ENCODE measurements around the gene PACSIN1.

Gene PACSIN1

DNA sequence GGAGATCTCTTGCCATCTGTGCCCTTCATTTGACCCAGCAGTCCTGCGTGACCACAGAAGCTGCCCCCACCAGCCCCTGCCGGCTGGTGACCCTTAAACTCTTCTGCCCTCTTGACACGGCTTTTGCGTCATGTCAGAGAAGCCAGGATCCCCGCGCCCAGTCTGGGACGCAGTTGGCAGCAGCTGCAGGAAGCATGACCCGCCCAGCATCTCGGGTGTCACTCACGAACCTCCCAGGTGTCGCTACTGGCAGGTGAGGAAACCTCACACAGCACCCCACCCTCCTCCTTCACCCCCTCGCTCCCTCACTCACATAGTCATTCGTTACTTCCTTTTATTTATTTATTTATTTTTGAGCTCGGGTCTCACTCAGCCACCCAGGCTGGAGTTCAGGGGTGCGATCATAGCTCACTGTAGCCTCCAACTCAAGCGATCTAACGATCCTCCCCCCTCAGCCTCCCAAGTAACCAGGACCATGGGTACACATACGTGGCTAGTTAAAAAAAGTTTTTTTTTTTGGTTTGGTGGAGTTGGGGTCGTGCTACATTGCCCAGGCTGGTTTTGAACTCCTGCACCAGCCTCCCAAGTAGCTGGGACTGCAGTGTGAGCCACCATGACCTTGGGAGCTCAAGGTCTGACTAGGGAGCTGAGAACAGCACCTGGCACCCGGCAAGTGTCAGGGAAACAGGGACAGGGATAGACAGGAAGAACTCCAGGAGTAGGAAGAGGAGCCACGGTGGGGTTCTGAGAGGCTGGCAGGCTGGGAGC, 104.4 kb downstream of the PACSIN1 start:
- Mint-ChIP-seq H3K27me3 (no peaks in the 10 kb centered on the region), H3K36me3 (ENCODE audit: low read depth) (no peaks in the 10 kb centered on the region), H3K9me3 (no peaks in the 10 kb centered on the region), H3K4me1 (ENCODE audit: low read depth) (no peaks in the 10 kb centered on the region), H3K4me3 (no peak overlapping the region), H3K27ac (peak overlapping the region; percentile 12)

- no peaks in the 10 kb centered on the region for H3K36me3 Mint-ChIP-seq (ENCODE audit: low read depth)
- no peaks in the 10 kb centered on the region for H3K9me3 Mint-ChIP-seq
Observed at GRCh38 chr6:34571388-34571787, 105.5 kb downstream of the PACSIN1 start.

GRCh38 chr6:34572021-34572420, 106.1 kb downstream of the PACSIN1 start:
- no peaks in the 10 kb centered on the region for H3K4me1 Mint-ChIP-seq (ENCODE audit: low read depth)

More at GRCh38 chr6:34571388-34571787, 105.5 kb downstream of the PACSIN1 start:
- Mint-ChIP-seq H3K27me3 (no peaks in the 10 kb centered on the region), H3K4me1 (ENCODE audit: low read depth) (no peaks in the 10 kb centered on the region), H3K4me3 (no peak overlapping the region), H3K27ac (no peak overlapping the region)

GRCh38 chr6:34572585-34572984, 106.7 kb downstream of the PACSIN1 start:
- H3K4me3 Mint-ChIP-seq = no peak overlapping the region
- no peaks in the 10 kb centered on the region for H3K27me3 Mint-ChIP-seq
- no peak overlapping the region for H3K27ac Mint-ChIP-seq
- no peaks in the 10 kb centered on the region for H3K9me3 Mint-ChIP-seq
- H3K4me1 Mint-ChIP-seq (ENCODE audit: low read depth) = no peaks in the 10 kb centered on the region
- no peaks in the 10 kb centered on the region for H3K36me3 Mint-ChIP-seq (ENCODE audit: low read depth)

More at GRCh38 chr6:34572021-34572420, 106.1 kb downstream of the PACSIN1 start:
- H3K4me3 Mint-ChIP-seq = no peak overlapping the region
- no peaks in the 10 kb centered on the region for H3K9me3 Mint-ChIP-seq
- no peaks in the 10 kb centered on the region for H3K27me3 Mint-ChIP-seq
- H3K36me3 Mint-ChIP-seq (ENCODE audit: low read depth) = no peaks in the 10 kb centered on the region
- H3K27ac Mint-ChIP-seq = no peak overlapping the region

DNA sequence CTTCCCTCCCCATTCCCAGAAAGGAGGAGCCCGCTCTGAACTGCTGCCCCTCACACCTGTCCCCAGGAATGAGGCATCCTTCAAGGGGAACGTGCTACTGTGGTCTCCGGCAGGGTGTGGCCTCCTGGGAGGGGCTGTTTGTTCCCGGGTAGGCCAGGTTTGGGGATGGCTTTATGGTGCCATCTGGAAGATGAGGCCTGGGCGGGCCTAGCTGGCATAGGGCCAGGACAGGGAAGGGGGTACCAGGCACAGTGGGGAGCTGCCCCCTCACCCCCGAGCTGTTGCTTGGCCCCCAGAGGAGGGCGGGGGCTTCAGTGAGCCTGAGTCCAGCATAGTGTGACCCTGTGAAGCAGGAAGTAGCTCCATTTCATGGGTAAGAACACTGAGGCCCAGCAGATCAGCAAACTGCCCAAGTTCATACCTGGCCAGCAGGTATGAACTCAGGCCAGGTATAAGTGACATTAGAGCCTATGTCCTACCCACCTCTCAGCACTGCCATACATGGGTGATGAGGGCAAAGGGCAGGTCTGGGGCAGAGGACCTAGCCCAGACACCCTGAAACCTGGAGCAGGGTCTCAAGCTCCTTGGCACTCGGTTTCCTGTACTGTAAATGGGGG, 107.8 kb downstream of the PACSIN1 start:
- Mint-ChIP-seq H3K27me3 (no peaks in the 10 kb centered on the region), H3K4me1 (ENCODE audit: low read depth) (no peaks in the 10 kb centered on the region), H3K27ac (no peak overlapping the region), H3K9me3 (no peaks in the 10 kb centered on the region), H3K4me3 (no peak overlapping the region), H3K36me3 (ENCODE audit: low read depth) (no peaks in the 10 kb centered on the region)

DNA sequence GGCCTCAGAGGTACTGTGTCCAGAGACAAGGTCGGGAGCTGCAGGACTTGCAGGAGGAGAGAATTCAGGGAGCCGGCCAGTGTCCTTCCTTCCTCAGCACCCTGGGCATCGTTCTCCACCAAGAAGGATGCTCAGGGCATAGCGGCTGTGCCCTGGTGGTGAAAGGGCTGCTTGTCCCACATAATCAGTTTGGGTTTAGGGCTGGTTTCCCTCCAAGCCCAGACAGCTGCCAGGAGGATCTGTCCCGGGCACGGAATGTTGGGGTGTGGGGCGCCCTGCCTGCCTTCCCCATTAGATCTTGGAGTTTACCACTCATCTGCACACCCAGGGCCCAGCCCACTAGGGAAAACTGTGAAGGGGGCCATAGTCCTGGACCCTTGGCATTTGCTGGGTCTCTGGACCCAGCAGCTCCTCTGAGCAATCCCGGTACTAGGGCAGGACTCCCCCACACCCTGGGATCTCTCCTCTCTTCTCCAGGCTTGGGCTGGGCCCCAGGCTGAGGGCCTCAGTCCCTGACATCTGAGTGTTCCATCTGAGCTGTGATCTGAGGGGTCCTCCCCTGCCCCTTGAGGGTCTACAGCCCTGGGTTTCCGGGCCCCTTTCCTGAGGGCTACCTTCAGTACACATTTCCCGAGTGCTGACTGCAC, 108.9 kb downstream of the PACSIN1 start:
- H3K27ac Mint-ChIP-seq = no peak overlapping the region
- H3K36me3 Mint-ChIP-seq (ENCODE audit: low read depth) = no peaks in the 10 kb centered on the region
- no peaks in the 10 kb centered on the region for H3K27me3 Mint-ChIP-seq
- H3K4me3 Mint-ChIP-seq = no peak overlapping the region
- H3K9me3 Mint-ChIP-seq = no peaks in the 10 kb centered on the region
- no peaks in the 10 kb centered on the region for H3K4me1 Mint-ChIP-seq (ENCODE audit: low read depth)

GRCh38 chr6:34575326-34575725, 109.5 kb downstream of the PACSIN1 start:
- H3K4me1 Mint-ChIP-seq (ENCODE audit: low read depth) = no peaks in the 10 kb centered on the region
- no peak overlapping the region for H3K27ac Mint-ChIP-seq
- H3K4me3 Mint-ChIP-seq = no peak overlapping the region
- no peaks in the 10 kb centered on the region for H3K9me3 Mint-ChIP-seq
- no peaks in the 10 kb centered on the region for H3K27me3 Mint-ChIP-seq
- no peaks in the 10 kb centered on the region for H3K36me3 Mint-ChIP-seq (ENCODE audit: low read depth)

GRCh38 chr6:34576286-34576955, 110.5 kb downstream of the PACSIN1 start:
- H3K27me3 Mint-ChIP-seq = no peaks in the 10 kb centered on the region
- no peaks in the 10 kb centered on the region for H3K36me3 Mint-ChIP-seq (ENCODE audit: low read depth)
- no peaks in the 10 kb centered on the region for H3K4me1 Mint-ChIP-seq (ENCODE audit: low read depth)
- no peaks in the 10 kb centered on the region for H3K9me3 Mint-ChIP-seq
- H3K4me3 Mint-ChIP-seq = no peak overlapping the region
- no peak overlapping the region for H3K27ac Mint-ChIP-seq

DNA sequence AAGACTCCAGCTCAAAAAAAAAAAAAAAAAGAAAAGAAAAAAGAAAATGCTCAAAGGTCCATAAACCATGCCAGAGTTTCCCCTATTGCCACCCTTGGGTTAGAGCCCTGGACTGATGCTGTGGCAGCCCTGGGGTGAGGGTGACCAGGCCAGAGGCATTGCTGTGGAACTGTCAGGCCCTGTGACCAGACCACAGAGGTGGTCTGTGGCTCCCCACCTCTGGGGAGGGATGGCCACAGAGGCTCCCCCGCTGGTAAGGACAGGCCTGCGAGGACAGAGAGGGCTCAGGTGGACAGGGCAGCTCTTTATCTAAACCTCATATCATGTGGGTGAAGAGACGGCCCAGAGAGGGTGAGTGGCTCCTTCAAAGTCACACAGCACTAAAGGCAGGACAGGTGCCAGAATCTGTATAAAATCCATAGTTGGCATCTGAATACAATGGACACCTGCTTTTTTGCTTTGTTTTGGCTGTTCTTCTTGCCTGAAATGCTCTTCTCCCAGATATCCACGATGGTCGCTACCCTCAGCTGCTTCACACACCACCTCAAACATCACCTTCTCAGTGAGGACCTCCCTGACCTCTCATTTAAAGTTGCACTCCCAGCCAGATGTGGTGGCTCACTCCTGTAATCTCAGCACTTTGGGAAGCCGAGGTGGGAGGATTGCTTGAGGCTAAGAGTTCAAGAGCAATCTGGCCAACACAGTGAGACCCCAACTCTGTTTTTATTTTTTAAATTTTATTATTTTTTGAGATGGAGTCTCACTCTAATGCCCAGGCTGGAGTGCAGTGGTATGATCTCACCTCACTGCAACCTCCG, 112.8 kb downstream of the PACSIN1 start:
- Mint-ChIP-seq H3K27ac (no peak overlapping the region), H3K9me3 (no peaks in the 10 kb centered on the region), H3K4me3 (no peak overlapping the region), H3K36me3 (ENCODE audit: low read depth) (no peaks in the 10 kb centered on the region), H3K27me3 (no peaks in the 10 kb centered on the region), H3K4me1 (ENCODE audit: low read depth) (no peaks in the 10 kb centered on the region)

GRCh38 chr6:34580707-34581560, 115.1 kb downstream of the PACSIN1 start:
- Mint-ChIP-seq H3K4me3 (no peak overlapping the region), H3K9me3 (no peaks in the 10 kb centered on the region), H3K36me3 (ENCODE audit: low read depth) (no peaks in the 10 kb centered on the region), H3K4me1 (ENCODE audit: low read depth) (peaks cover 5% of the 10 kb centered on the region), H3K27ac (no peak overlapping the region), H3K27me3 (no peaks in the 10 kb centered on the region)

GRCh38 chr6:34581561-34581920, 115.7 kb downstream of the PACSIN1 start:
- H3K36me3 Mint-ChIP-seq (ENCODE audit: low read depth) = no peaks in the 10 kb centered on the region
- no peaks in the 10 kb centered on the region for H3K27me3 Mint-ChIP-seq
- peaks cover 5% of the 10 kb centered on the region for H3K4me1 Mint-ChIP-seq (ENCODE audit: low read depth)
- no peak overlapping the region for H3K4me3 Mint-ChIP-seq
- no peak overlapping the region for H3K27ac Mint-ChIP-seq
- no peaks in the 10 kb centered on the region for H3K9me3 Mint-ChIP-seq

GRCh38 chr6:34583461-34583860, 117.6 kb downstream of the PACSIN1 start:
- no peaks in the 10 kb centered on the region for H3K9me3 Mint-ChIP-seq
- H3K4me1 Mint-ChIP-seq (ENCODE audit: low read depth) = peaks cover 5% of the 10 kb centered on the region
- no peaks in the 10 kb centered on the region for H3K27me3 Mint-ChIP-seq
- no peak overlapping the region for H3K4me3 Mint-ChIP-seq
- no peak overlapping the region for H3K27ac Mint-ChIP-seq
- H3K36me3 Mint-ChIP-seq (ENCODE audit: low read depth) = no peaks in the 10 kb centered on the region

DNA sequence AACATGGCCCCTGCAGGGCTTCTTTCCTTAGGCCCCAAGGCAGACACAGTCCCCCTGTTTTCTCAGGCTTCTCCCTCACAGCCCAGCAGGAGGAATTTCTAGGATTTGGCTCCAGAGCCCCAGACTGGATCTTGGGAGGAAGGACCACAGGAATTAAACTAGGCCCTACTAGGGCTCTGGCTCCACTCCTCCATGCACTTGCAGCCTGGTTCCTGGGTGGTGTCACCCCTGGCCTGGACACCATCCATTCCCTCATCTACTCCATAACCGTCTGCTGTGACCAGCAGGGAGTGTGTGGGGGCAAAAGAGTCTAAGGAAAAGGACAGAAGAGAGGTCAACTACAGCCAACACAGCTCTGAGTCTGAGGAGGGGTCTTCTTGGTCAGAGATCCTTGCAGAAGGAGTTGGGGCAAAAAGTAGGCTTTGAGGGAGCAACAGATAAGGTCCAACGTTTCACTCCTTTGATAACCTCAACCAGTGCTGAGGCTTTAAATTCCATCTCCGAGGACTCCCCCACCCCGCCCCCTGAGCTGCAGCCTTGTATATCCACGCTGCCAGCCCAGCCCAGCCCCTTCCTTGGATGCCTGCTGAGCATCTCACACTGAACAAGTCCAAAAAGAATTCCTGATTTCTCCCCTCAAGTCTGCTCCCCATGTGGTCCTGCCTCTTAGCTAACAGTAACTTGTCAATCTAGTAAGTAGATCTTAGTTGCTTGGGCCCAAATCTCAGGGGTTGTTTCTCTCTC, 118.2 kb downstream of the PACSIN1 start:
- Mint-ChIP-seq H3K9me3 (no peaks in the 10 kb centered on the region), H3K27me3 (no peaks in the 10 kb centered on the region), H3K36me3 (ENCODE audit: low read depth) (no peaks in the 10 kb centered on the region), H3K27ac (no peak overlapping the region), H3K4me3 (no peak overlapping the region), H3K4me1 (ENCODE audit: low read depth) (peaks cover 5% of the 10 kb centered on the region)
